HuH-7 (cell line): Measurements from ENCODE around the gene ASF1B.
"Not testable (repeated sequence)": the region's sequence is repeated elsewhere in the genome, so short reads cannot be mapped to it uniquely, and the experiment has no call there.

Source experiments
- DNase-seq: peaks from one replicate; pipeline ENCODE4 v3.0.0; 2011; ENCODE audit warnings: low spot score

Gene ASF1B

DNA sequence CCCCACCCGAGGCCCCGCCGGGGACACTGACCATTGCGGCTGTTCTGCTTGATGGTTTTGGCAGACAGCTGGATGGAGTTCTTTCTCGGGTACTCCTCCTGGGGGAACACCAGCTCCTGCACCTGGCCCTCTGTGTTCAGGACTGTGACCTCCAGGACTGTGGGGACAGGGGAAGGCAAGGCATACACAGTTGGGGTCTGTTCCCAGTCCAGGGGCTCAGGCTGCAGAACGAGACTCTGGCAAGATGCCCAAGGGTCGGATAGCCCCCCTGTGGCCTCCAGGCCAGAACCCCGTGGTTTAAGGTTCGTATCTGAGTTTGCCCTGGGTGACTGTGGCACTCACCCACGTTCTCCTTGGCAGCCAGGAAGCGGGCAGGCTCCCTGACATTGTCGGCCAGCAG lies 22.7 kb upstream of the ASF1B start:
- no peak for DNase-seq

DNA sequence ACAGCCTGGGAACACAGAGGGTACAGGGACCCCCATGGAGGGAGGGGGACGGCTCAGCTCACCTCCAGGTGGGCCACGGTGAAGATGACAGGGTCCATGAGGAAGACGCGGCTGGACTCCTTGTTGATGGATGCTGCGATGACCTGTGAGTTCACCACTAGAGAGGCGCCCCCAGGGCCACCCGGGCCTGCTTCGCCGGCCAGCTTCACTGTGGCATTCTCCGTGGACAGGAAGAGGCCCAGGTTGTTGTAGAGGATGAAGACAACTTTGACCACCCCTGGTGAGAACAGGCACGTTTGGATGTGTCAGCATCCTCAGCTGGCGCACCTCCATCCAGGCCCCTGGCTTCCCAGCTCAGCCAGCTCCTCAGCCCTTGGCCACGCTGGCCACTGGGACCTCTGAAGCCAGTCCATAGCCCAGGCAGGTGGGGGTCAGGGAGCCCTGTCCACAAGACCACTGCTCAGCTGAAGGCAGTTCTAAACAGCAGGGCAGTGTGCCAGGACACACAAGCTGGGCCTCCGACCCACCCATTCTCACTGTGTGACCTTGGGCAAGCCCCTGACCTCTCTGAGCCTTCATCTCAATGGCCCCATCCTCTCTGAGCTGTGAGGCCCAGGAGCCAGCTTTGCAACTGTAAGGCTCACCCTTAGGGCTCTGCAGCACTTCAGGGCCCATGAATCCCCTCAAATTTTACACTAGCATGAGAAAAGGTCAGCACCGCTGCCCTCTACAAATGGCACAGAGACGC lies 22.1 kb upstream of the ASF1B start:
- DNase-seq: no peak

GRCh38 chr19:14156971-14157717 lies 20.8 kb upstream of the ASF1B start:
- DNase-seq: no peak

DNA sequence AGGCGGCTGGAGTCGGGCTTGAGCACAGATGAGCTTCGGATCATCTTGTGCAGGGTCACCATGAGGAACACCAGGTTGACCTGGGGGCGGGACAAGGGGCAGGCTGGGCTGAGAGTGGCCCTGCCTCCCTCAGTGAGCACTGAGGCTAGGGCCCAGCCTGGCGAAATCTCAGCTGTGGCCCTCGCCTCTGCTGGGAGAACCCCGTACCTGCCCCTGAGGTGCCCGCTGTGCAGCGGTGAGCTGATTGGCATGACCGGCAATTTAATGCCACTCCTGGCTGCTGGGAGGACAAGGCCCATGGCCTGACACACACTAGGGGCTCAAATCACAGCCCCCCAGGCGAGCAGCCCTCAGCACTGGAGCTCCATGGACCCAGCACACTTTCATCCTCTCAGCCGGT lies 19.7 kb upstream of the ASF1B start:
- no peak for DNase-seq

GRCh38 chr19:14155371-14155770 lies 19.0 kb upstream of the ASF1B start:
- DNase-seq: no peak

GRCh38 chr19:14152713-14153112 lies 16.3 kb upstream of the ASF1B start:
- no peak for DNase-seq

- DNase-seq: no peak
Measured at GRCh38 chr19:14150770-14151661, 14.6 kb upstream of the ASF1B start.

DNA sequence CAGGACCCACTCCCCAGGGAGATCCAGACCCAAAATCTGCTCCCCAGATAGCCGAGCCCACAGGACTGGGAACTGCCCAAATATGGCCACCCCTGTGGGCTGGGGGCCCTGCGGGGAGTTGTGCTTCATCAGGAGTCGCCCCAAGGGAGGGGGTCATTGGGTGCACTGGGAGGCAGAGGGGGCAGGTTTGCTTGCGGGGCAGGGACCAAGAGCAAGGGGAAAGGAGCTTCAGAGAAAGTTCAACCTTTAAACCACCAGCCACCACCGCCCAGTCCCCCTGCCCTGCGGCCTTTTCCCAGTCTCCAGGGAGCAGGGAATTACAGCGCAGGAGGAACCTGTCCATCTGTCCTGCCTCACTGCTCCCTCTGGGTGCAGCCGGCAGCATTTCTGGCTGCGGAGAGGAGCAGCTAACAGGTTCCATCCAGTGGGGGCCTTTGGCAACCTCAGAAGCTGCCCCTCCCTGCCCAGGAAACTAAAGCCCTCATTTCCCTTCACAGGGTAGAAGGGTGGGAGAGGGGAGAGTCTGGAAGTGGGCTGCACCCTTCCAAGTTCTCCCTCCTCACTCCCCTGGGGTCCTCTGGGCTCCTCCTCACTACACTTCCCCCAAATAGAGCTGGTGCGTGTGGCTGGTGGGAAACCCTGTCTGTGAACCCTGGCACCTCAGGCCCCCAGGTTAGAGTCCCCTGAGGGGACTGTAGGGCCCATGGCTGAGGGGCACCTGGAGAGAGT lies 13.8 kb upstream of the ASF1B start:
- DNase-seq: no peak

- no peak for DNase-seq
Measured at GRCh38 chr19:14149509-14149994, 13.2 kb upstream of the ASF1B start.

GRCh38 chr19:14148751-14149410 lies 12.5 kb upstream of the ASF1B start:
- DNase-seq: no peak

- peak; percentile 90 for DNase-seq
Measured at GRCh38 chr19:14147797-14148605, 11.6 kb upstream of the ASF1B start.

DNA sequence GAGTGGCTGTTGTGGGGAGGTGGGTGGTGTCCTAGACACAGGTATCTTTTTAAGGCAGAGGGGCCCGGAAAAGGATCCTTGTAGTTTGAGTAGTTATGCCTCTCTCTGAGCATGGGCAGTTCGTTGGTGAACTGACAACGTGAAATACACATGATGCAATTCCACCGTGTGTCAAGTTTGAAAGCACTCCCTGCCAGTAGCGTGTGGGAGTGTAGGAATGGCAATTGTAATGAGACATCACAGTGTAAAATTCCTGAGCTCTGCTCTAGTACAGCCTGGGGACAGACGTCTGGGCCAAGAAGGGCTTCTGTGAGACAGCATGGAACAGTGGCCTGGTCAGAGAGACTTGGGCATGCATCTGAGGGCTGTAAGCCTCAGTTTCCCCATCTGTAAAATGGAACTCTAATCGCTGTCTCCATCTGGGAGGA lies 10.4 kb upstream of the ASF1B start:
- no peak for DNase-seq

GRCh38 chr19:14146169-14146568 lies 9.8 kb upstream of the ASF1B start:
- not testable (repeated sequence) for DNase-seq

- no peak for DNase-seq
Measured at GRCh38 chr19:14145381-14145780, 9.0 kb upstream of the ASF1B start.

DNA sequence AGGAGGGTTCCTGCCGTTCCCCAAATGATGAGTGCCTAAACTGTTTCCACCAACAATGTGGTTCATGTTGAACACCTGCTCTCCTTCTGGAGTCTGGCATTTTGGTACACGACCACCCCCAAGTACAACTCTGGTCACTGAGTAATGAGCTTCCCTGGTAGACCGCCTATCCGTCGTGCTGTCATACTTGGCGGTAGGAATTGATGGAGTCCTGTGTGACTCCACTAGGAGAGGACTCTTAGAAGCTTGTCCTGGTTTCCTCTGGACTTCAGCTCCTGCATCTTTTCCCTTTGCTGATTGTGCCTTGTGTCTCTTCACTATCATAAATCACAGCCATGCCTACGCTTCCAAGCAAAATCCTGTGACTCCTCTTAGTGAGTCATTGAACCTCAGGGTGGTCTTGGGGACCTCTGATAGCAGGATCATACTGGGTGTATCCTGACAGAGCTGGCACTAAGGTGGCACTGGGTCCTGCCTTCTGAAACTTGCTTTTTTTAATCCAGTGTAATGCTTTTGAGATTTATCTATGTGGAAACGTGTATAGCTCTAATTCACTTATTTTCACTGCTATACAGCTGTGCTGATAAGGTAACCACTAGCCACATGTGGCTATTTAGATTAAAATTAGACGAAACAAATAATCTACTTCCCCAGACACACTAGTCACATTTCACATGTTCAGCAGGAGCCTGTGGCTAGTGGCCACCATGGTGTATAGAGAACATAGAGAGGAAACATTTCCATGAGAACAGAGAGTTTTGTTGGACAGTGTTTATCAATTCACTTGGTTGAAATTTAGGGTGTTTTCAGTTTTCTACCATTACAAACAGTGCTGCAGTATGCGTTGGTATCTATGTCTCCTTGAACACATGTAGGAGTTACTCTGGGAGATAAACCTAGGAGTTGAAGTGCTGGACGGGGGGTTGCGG lies 6.1 kb upstream of the ASF1B start:
- DNase-seq: no peak

DNA sequence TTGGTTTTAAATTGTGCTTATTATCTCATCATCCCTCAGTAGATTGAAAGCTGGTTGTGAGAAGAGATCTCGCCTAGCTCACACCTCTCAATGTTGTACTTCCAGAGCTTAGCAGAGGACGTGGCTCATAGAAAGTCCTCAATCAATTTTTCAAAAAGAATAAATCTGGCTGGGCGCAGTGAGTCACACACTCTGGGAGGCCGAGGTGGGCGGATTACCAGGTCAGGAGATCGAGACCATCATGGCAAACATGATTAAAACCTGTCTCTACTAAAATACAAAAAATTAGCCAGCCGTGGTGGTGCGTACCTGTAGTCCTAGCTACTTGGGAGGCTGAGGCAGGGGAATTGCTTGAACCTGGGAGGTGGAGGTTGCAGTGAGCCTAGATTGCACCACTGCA lies 4.7 kb upstream of the ASF1B start:
- DNase-seq: no peak

- DNase-seq: no peak
Measured at GRCh38 chr19:14139944-14140343, 3.6 kb upstream of the ASF1B start.

GRCh38 chr19:14138576-14139265 lies 2.3 kb upstream of the ASF1B start:
- DNase-seq: no peak
